ENCODE data around the gene CYTH3. TPM values are rescaled to one million over a fixed set of nuclear protein-coding genes. Genes with fewer than 3 reads are reported as not detected.

Gene CYTH3
- total and polyA plus RNA-seq, 2 donors (not counting 3 experiments of a cell fraction or from before 2014, with no cell fraction given) = 8.6 to 11.2 TPM

GRCh38 chr7:6171532-6172223 is 100.7 kb downstream of the CYTH3 start:
- no peak overlapping the region for H3K9ac ChIP-seq (replicated peaks; ENCODE audit: extremely low read depth, insufficient read depth, low read length)
- dilution Hi-C loops (cut with MboI; ENCODE audit: extremely low pct_ligation_motif_present, low sequenced_read_pairs) = no loop called here
- H2AFZ ChIP-seq (ENCODE audit: low read depth, low read length) = no peak overlapping the region
- no peak overlapping the region for H3K4me2 ChIP-seq (ENCODE audit: insufficient read depth, low read length)
- FAIRE-seq (no peak), DNase-seq (ENCODE audit: low read depth, low spot score) (no peak)
- H3K27ac ChIP-seq (ENCODE audit: insufficient read depth, low read depth, low read length) = no peak overlapping the region
- H3K9me3 ChIP-seq (replicated peaks; ENCODE audit: control insufficient read depth, insufficient read depth, low read length) = no peaks in the 10 kb centered on the region
- ChIA-PET POLR2A (no interaction called here), CTCF (interaction anchor here (1.5 to 1.8 kb wide), 2 partner anchors 11 to 152 kb away, joined by 3 to 9 read pairs; no protein-coding TSS in a partner anchor)
- no peaks in the 10 kb centered on the region for H3K9me1 ChIP-seq (replicated peaks; ENCODE audit: control insufficient read depth, extremely low read depth, insufficient read depth, low read length)
- intact Hi-C loops (cut with micrococcal nuclease) = no loop called here
- no peak overlapping the region for H3K4me3 ChIP-seq (replicated peaks in 1 of 3; ENCODE audit: insufficient read depth in 1 of 3, low read depth in 1 of 3, low read length in 3 of 3)
- no peaks in the 10 kb centered on the region for H3K27me3 ChIP-seq (ENCODE audit: control insufficient read depth in 2 of 2, insufficient read depth in 2 of 2, low read length in 2 of 2)
- H3K4me1 ChIP-seq (ENCODE audit: control insufficient read depth, extremely low read depth, insufficient read depth, low read length) = peaks cover 4% of the 10 kb centered on the region
- H4K20me1 ChIP-seq (replicated peaks; ENCODE audit: control insufficient read depth, extremely low read depth, insufficient read depth, low read length) = no peaks in the 10 kb centered on the region
- no TSS peak for BruUV-seq (replicated peaks)
- no peaks in the 10 kb centered on the region for H3K79me2 ChIP-seq (ENCODE audit: control insufficient read depth, insufficient read depth, low read length)
- TF ChIP-seq CTCF (IDR thresholded peaks at IDR 0.05; ENCODE audit: extremely low read depth in 1 of 2, insufficient read depth in 1 of 2, low read depth in 1 of 2, low read length in 2 of 2) (no peak), EZH2 (IDR thresholded peaks at IDR 0.05; ENCODE audit: borderline replicate concordance, low read depth, low read length, severe bottlenecking) (no peak), JUN (IDR thresholded peaks at IDR 0.05; ENCODE audit: borderline replicate concordance, insufficient read depth, insufficient read length, low read depth) (no peak), GATA2 (IDR thresholded peaks at IDR 0.05; ENCODE audit: insufficient read depth, insufficient read length, low read depth, low read length) (no peak), MYC (IDR thresholded peaks at IDR 0.05; ENCODE audit: low read depth, low read length) (no peak), FOS (IDR thresholded peaks at IDR 0.05; ENCODE audit: borderline replicate concordance, insufficient read depth, low read length) (no peak), POLR2A (IDR thresholded peaks at IDR 0.05; ENCODE audit: low read depth, low read length) (no peak), POLR2AphosphoS5 (IDR thresholded peaks at IDR 0.05; ENCODE audit: insufficient read depth, low read depth, low read length) (no peak)
- TF ChIP-seq, protein P1, sequence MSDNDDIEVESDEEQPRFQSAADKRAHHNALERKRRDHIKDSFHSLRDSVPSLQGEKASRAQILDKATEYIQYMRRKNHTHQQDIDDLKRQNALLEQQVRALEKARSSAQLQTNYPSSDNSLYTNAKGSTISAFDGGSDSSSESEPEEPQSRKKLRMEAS (IDR thresholded peaks at IDR 0.05; ENCODE audit: insufficient read depth, insufficient read length) = no peak
- no peaks in the 10 kb centered on the region for H3K36me3 ChIP-seq (ENCODE audit: control insufficient read depth in 2 of 2, extremely low read depth in 1 of 2, insufficient read depth in 2 of 2, low read length in 2 of 2)

Measured in endothelial cell of umbilical vein (primary cell).